HG02763 (cell line): ENCODE data around the gene SLC17A3.

Experiments
- ATAC-seq: cut with Tn5 transposase; IDR thresholded peaks from one replicate; pipeline ENCODE4 v1.9.1; 2021; ENCODE audit warnings: mild to moderate bottlenecking, moderate library complexity; ENCODE audit not compliant: unreplicated experiment

The SLC17A3 gene

DNA sequence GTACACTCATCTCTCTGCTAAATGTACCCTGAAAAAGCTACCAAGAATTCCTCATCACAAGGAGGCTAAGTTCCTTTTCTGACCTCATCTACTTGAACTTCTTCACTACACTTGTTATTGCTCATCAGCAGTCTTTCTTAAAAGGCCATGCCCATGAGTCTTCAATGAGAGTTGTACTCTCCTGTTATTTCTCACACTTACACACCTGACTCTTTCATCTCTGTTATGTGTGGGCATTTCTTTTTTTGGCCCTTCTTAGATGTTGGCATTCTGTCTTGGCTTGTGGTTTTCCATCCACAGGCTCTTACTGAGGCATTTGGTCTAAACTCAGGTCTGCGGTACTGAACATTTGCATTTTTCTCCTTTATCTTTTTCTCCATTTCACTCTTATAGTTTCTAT lies 31.5 kb downstream of the SLC17A3 start:
- ATAC-seq, result no peak

DNA sequence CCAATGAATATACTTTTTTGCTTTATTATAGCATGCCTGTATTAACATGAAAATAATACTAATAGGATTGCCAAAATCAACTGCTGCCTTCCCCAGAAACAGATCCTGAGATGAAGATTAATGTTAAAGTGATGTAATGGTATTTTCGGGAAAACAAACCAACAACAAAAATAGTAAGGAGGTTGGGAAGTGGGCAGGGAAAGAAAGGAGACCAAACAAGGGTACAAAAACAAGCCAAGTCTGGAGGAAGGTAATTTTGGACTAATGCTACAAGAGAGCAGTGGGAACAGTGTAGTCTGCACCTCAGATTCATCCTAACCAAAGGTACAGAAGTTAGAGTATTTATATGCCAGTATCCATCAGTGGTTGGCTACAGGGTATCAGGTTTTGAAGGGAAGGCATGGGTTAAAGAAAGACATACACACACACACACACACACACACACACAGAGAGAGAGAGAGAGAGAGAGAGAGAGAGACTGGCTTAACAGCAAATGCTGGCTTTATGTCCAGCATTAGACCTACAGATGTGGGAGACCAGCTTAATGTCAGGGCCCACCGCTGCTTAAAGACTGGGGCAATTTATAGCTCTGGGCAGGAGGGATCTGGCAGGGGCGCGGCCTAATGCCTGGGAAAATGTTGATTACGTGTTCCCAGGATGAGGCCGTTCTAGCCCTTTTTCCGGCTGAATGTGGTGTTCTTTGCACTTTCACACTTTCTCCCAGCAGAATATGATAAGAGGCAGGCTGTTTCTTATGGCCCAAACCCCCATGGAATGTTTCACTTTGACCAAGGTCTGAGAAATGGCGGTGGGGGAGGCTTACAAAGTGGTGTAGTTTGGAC lies 38.4 kb downstream of the SLC17A3 start:
- no peak for ATAC-seq

DNA sequence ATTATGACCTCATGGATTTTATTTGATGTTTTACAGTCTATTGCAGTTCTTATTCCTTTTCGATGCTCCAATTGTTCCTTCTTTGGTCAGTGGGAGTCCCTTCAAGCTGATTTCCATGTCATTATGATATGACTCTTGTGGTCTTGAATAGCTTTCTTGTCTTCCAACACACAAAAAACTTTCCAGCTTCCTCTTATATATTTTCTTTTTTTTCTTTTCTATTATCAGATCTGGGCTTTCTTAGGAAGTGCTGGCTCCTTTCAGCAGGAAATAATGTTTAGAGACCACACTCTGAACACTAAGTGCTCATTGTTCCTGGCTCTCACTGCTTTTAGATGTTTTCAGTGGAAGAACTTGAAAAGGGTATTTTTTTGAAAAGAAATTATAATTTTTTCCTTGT lies 39.1 kb downstream of the SLC17A3 start:
- no peak for ATAC-seq

DNA sequence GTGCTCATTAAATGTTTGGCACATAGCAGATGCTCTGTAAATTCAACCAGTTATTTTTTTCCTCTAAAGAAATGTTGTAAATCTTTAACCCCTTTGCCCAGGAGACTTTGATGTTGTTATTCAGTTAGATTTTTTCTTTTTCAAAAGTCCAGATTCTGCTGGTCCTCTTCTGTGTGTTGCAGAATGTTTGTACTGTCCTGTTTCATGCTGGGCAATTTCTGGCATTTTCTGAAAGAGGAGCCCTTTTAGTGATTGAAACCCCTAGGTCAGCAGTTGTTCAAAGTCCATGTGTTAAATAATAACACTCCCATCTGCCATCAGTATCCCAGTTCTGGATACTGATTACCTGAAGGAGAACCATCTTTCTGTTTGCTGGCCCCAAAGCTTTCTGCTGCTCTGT lies 40.9 kb downstream of the SLC17A3 start:
- no peak for ATAC-seq

DNA sequence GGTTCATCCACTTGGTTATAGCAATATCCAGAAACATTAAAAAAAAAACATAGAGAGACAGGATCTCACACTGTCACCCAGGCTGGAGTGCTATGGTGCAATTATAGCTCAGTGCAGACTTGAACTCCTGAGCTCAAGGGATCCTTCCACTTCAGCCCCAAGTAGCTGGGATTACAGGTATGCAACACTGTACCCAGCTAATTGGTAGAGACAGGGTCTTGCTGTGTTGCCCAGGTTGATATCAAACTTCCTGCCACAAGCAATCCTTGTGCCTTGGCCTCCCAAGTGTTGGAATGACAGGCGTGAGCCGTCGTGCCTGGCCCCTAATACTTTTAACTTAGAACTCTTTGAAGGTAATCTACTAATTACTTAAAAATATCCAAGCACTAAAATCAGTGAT lies 41.4 kb downstream of the SLC17A3 start:
- ATAC-seq, result no peak

DNA sequence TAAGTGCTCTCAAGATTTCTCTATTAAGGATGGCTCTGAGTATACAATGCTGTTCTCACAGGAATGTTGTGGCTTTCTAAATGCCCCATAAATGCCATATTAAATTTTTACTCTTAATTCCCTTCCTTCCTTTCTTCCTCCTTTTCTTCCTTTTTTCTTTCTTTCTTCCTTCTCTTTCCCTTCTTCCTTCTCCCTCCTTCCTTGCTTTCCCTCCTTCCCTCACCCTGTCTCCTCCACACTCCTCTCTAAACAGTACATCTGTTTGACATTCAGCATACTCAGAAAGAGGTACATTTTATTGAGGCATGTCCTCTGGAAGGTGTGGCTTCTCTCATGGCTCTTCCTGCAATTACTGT lies 41.8 kb downstream of the SLC17A3 start:
- no peak for ATAC-seq

DNA sequence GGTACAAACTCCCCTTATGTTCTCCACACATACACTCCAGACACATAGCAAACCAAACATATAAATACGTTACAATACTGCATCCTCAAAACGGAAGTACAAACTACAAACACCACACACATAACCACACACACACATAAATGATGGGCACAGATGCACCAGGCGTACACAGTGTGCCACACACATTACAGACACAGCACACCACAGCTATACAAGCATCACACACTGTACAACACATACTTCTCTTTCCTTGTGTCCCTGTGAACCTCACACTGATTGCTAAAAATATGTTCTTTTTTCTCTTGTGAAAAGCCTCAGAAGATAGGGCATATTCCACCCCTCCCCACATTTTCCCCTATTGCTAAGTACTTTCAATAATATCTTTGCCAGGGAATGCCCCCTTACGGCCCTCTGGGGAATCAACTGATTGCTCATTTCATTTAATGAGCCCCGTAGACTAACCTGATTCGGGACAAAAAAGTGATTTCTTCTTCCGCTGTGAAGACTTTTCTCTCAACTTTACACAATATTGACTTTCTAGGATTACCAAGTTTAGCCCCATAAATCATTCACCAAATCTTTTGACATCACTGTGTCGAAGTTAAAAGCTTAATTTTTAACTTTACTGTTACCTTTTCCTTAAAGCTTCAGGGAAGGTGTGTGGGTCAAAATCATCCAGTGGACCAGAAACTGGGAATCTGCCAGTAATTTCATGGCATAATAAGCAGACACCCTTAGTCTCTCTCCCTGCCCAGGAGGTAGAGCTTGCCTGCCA lies 42.3 kb downstream of the SLC17A3 start, which contains the start of gene SLC17A1:
TSS of gene SLC17A1 (minus strand) at position 521 of the 775 bp plus-strand sequence. CDS start 1,495 bp downstream, outside the sequence.
- ATAC-seq, result no peak

DNA sequence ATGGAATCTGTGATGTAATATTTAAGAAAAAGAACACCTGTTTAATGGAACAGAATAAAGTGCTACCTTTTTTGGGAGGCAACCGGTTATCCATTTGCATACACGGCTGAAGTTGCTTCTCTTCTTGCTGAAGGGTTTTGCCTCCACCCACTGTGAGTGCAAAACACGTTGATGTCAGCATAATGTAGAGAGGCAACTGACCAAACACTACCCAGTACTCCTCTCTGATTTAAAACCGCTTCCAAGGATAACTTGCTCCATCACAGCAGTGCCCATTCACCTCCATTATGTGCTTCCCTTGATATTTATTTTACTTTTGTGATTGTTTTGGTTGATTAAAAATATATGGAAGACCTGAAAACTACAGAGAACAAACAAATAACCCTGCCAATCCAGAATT lies 43.6 kb downstream of the SLC17A3 start:
- no peak for ATAC-seq

DNA sequence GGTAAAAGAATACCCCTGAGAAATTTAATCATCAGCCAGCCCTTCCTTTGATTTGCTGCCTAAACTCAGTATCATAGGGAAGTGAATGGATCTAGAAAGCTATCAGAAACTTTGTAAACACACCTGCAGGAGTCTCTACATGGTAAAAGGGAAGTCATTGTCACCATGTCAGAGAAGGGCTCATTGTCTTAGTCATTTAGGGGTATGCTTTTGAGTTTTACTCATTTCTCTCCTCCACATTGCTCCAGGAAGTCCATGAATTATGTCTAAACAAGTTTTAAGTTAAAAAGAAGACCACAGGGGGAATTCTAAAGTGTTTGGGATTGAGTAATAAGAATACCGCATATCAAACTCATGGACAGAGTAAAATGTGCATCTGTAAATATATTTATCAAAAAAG lies 44.7 kb downstream of the SLC17A3 start:
- no peak for ATAC-seq

DNA sequence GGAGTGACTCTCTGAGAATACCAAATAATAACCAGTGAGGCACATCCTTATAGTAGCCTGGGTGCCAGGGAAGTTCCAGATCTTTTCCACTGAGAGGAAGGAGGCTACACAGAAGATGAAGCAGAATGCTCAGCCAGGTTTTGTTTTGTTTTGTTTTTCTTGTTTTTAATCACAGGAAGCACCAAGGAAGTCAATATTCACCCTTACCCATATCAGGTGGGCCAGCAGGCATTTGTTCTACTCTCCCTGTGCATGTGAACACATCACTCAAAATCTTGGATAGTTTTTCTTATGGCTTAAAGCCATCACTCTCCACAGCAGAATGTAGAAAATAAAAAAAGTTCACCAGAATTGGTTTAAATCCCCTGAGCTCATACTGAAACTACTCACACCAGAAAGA lies 52.7 kb downstream of the SLC17A3 start:
- ATAC-seq, result no peak

DNA sequence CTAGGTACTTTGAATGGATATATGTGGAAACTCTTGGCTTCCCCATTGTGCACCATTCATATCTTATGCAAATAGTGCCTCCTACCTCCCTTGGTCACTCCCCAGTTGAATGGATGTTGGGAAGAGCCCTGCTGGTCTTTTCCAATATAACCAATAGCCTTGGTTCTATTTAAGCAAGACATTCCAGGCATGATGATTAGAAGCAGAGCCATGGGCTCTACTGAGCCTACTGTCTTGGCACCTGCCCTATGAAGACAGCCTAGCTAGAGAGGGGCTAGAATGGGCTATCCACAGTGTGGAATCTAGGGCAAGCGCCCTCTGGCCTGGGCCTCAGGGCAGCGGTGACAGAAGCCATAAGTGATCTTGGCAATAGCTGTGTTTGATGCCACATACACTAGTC lies 57.8 kb downstream of the SLC17A3 start:
- no peak for ATAC-seq

DNA sequence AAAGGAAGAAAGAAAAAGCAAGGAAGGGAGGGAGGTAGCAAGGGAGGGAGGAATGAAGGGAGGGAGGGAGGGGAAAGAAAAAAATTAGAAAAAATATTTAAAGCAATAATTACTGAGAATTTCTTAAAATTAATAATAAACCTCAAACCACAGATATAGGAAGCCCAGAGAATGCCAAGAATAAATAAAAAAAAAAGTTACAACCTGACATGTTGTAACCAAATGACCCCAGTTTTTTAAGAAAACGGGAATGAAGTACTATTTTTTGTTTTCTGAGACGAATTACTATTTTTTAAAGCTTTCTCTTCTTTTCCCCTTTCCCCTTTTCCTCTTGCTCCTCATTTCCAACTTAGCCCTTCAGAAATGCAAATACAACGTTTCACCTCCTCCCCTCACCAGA lies 58.8 kb downstream of the SLC17A3 start:
- no peak for ATAC-seq

DNA sequence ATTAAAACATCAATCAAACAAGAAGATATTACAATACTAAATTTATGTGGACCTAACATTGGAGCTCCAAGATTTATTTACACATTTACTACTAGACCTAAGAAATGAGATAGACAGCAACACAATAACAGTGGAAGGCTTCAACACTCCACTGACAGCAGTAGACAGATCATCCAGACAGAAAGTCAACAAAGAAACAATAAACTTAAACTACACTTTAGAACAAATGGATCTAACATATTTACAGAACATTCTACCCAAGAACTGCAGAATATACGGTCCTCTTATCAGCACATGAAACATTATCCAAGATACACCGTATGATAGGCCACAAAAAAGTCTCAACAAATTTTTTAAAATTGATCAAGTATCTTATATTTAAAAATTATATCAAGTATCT lies 69.2 kb downstream of the SLC17A3 start:
- no peak for ATAC-seq

DNA sequence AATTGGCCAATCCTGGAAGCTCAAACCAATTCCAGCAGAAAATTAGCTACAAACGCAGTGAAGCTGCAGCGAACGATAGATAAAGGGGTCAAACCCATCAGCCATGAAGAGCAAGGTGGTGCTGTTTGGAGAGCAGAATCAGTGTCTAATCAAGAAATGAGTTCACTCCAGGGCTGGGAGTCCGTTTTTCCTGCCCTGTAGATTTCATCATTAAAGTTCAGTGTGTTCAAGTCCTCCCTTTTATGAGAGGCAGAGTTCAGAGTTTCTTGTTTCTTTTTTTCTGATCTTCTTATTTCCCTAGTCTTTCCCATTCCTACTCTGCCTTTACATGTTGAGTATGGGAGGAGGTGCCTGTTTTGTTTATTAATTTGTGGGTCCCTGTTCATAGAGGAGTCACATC lies 72.6 kb downstream of the SLC17A3 start:
- ATAC-seq, result no peak
